ENCODE results near the gene PDE4A. TPM values are rescaled to one million over a fixed set of nuclear protein-coding genes. Genes with fewer than 3 reads are reported as not detected.
A peak's percentile ranks its signal among the peaks of the same experiment; 100 is the strongest.
"Not testable (repeated sequence)": the region's sequence is repeated elsewhere in the genome, so short reads cannot be mapped to it uniquely, and the experiment has no call there.

Gene PDE4A
- total and polyA plus RNA-seq, 4 experiments from 2014 or later: 0.81 to 5.6 (median 2.9) TPM

DNA sequence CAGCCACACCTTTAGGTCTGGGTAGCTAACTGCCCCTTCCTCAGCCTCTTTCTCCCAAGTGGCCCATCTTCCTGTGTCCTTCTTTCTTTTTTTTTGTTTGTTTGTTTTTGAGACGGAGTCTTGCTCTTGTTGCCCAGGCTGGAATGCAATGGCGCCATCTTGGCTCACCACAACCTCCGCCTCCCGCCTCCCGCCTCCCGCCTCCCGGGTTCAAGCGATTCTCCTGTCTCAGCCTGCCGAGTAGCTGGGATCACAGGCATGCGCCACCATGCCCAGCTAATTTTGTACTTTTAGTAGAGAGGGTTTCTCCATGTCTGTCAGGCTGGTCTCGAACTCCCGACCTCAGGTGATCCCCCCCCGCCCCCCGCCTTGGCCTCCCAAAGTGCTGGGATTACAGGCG lies 41.7 kb downstream of the PDE4A start:
- peak overlapping the region in 2 of 7 donors; percentile 46 to 74 for H3K27ac Mint-ChIP-seq
- H3K4me1 Mint-ChIP-seq: peaks cover 0 to 10% (median 6%) of the 10 kb centered on the region in 4 donors
- H3K4me3 ChIP-seq (ENCODE audit: low read length in 2 of 2); H3K36me3 ChIP-seq (ENCODE audit: insufficient read depth, low read length); H3K36me3 Mint-ChIP-seq; H3K27me3 ChIP-seq (ENCODE audit: insufficient read depth, low read length); H3K9me3 ChIP-seq (ENCODE audit: control insufficient read depth in 1 of 2, low read length in 2 of 2); H3K27me3 Mint-ChIP-seq; POLR2A ChIA-PET (ENCODE audit: partially characterized antibody); H3K9me3 Mint-ChIP-seq; intact Hi-C loops (cut with micrococcal nuclease); CTCF ChIA-PET (ENCODE audit: partially characterized antibody); DNase-seq; H3K27ac ChIP-seq (ENCODE audit: low read depth, low read length); H3K4me1 ChIP-seq (ENCODE audit: insufficient read depth, low read length): not testable (repeated sequence)
- H3K4me3 Mint-ChIP-seq: peak overlapping the region; percentile 40 to 76 (median 56)

DNA sequence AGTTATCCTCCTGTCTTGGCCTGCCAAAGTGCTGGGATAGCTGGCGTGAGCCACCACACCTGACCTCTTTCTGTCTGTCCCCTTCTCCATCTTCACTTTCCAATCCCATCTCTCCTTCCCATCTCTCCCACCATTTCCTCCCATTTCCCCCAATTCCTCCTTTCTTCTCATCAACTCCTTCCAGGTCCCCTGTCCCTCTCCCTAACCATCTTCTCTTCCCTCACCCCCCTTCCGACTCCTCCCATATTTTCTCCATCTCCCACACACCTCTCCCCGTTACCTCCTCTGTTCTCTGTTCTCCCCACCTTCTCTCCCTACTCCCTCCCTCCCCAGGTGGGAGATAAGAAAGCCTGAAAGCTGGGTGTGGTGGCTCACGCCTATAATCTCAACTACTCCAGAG lies 42.2 kb downstream of the PDE4A start:
- intact Hi-C loops (cut with micrococcal nuclease): no loop called here
- Histone ChIP-seq H3K4me3 (ENCODE audit: low read length in 2 of 2) (no peak overlapping the region), H3K27me3 (ENCODE audit: insufficient read depth, low read length) (no peaks in the 10 kb centered on the region), H3K4me1 (ENCODE audit: insufficient read depth, low read length) (peaks cover 7% of the 10 kb centered on the region), H3K36me3 (ENCODE audit: insufficient read depth, low read length) (no peaks in the 10 kb centered on the region), H3K27ac (ENCODE audit: low read depth, low read length) (no peak overlapping the region), H3K9me3 (ENCODE audit: control insufficient read depth in 1 of 2, low read length in 2 of 2) (no peaks in the 10 kb centered on the region)
- no peak for DNase-seq
- H3K4me1 Mint-ChIP-seq: peaks cover 0 to 10% (median 6%) of the 10 kb centered on the region in 4 donors
- ChIA-PET POLR2A (ENCODE audit: partially characterized antibody) (no interaction called here), CTCF (ENCODE audit: partially characterized antibody) (interaction anchor here (0.7 kb wide), 1 partner anchor 13 kb away, joined by 3 read pairs; no protein-coding TSS in a partner anchor)
- no peak overlapping the region for H3K27ac Mint-ChIP-seq
- H3K36me3 Mint-ChIP-seq: peaks cover 3% of the 10 kb centered on the region in 2 donors
- H3K27me3 Mint-ChIP-seq: no peaks in the 10 kb centered on the region
- H3K9me3 Mint-ChIP-seq: no peaks in the 10 kb centered on the region
- peak overlapping the region in 3 of 8 donors; percentile 24 to 70 (median 43) for H3K4me3 Mint-ChIP-seq

DNA sequence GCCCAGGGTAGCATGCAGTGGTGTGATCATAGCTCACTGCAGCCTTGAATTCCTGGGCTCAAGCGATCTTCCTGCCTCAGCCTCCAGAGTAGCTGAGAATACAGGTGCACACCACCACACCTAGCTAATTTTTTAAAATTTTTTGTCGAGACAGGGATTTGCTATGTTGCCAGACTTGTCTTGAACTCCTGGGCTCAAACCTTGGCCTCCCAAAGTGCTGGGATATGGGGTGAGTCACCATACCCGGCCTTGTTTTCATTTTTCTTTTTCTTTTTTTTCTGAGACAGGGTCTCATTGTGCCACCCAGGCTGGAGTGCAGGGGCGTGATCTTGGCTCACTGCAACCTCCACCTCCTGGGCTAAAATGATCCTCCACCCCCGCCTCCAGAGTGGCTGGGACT lies 44.1 kb downstream of the PDE4A start:
- peaks cover 0 to 10% (median 6%) of the 10 kb centered on the region in 4 donors for H3K4me1 Mint-ChIP-seq
- no peak overlapping the region for H3K27ac Mint-ChIP-seq
- Histone ChIP-seq H3K9me3 (ENCODE audit: control insufficient read depth in 1 of 2, low read length in 2 of 2) (no peaks in the 10 kb centered on the region), H3K27me3 (ENCODE audit: insufficient read depth, low read length) (no peaks in the 10 kb centered on the region), H3K4me3 (ENCODE audit: low read length in 2 of 2) (no peak overlapping the region), H3K4me1 (ENCODE audit: insufficient read depth, low read length) (peaks cover 7% of the 10 kb centered on the region), H3K36me3 (ENCODE audit: insufficient read depth, low read length) (no peaks in the 10 kb centered on the region), H3K27ac (ENCODE audit: low read depth, low read length) (no peak overlapping the region)
- ChIA-PET CTCF (ENCODE audit: partially characterized antibody) (no interaction called here), POLR2A (ENCODE audit: partially characterized antibody) (no interaction called here)
- DNase-seq: no peak
- H3K27me3 Mint-ChIP-seq: no peaks in the 10 kb centered on the region
- no peak overlapping the region for H3K4me3 Mint-ChIP-seq
- H3K36me3 Mint-ChIP-seq: peaks cover 3% of the 10 kb centered on the region in 2 donors
- peaks cover 0 to 2% (median 0%) of the 10 kb centered on the region in 8 donors for H3K9me3 Mint-ChIP-seq
- intact Hi-C loops (cut with micrococcal nuclease): no loop called here

DNA sequence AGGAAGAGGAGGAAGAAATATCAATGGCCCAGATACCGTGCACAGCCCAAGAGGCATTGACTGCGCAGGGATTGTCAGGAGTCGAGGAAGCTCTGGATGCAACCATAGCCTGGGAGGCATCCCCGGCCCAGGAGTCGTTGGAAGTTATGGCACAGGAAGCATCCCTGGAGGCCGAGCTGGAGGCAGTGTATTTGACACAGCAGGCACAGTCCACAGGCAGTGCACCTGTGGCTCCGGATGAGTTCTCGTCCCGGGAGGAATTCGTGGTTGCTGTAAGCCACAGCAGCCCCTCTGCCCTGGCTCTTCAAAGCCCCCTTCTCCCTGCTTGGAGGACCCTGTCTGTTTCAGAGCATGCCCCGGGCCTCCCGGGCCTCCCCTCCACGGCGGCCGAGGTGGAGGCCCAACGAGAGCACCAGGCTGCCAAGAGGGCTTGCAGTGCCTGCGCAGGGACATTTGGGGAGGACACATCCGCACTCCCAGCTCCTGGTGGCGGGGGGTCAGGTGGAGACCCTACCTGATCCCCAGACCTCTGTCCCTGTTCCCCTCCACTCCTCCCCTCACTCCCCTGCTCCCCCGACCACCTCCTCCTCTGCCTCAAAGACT lies 46.9 kb downstream of the PDE4A start:
- Mint-ChIP-seq H3K9me3 (peaks cover 0 to 2% (median 0%) of the 10 kb centered on the region in 8 donors), H3K27ac (peak overlapping the region in 2 of 7 donors; percentile 27 to 57), H3K27me3 (no peaks in the 10 kb centered on the region), H3K4me3 (no peak overlapping the region), H3K4me1 (peaks cover 0 to 6% (median 1%) of the 10 kb centered on the region in 4 donors), H3K36me3 (peaks cover 3% of the 10 kb centered on the region in 2 donors)
- no peaks in the 10 kb centered on the region for H3K4me1 ChIP-seq (ENCODE audit: insufficient read depth, low read length)
- intact Hi-C loops (cut with micrococcal nuclease): no loop called here
- H3K27ac ChIP-seq (ENCODE audit: low read depth, low read length): no peak overlapping the region
- CTCF ChIA-PET (ENCODE audit: partially characterized antibody): no interaction called here
- no peaks in the 10 kb centered on the region for H3K9me3 ChIP-seq (ENCODE audit: control insufficient read depth in 1 of 2, low read length in 2 of 2)
- DNase-seq: no peak
- H3K4me3 ChIP-seq (ENCODE audit: low read length in 2 of 2): no peak overlapping the region
- H3K27me3 ChIP-seq (ENCODE audit: insufficient read depth, low read length): no peaks in the 10 kb centered on the region
- no peaks in the 10 kb centered on the region for H3K36me3 ChIP-seq (ENCODE audit: insufficient read depth, low read length)
- POLR2A ChIA-PET (ENCODE audit: partially characterized antibody): no interaction called here

DNA sequence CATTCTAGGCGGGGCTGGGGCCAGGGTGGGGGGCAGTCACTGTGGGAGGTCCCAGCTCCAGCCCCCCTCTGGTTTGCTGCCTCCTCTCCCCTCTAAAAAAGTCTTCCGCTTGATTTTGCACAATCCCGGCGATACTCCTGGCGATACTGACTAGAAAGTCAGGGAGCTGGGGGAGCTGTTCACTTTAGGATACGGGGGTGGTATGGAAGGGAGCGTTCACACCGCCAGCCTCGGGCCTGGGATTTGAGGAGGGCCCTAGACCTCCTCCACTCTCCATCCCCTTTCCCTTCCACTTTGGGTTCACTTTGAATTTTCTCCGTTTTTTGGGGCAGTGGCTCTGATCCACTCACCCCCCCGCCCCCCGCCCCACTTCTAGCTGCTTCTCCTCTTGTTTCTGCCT lies 47.8 kb downstream of the PDE4A start:
- POLR2A ChIA-PET (ENCODE audit: partially characterized antibody): no interaction called here
- Mint-ChIP-seq H3K9me3 (peaks cover 0 to 2% (median 0%) of the 10 kb centered on the region in 8 donors), H3K27ac (no peak overlapping the region), H3K4me3 (no peak overlapping the region), H3K27me3 (no peaks in the 10 kb centered on the region), H3K4me1 (no peaks in the 10 kb centered on the region), H3K36me3 (peaks cover 3% of the 10 kb centered on the region in 2 donors)
- H3K4me3 ChIP-seq (ENCODE audit: low read length in 2 of 2): no peak overlapping the region
- H3K4me1 ChIP-seq (ENCODE audit: insufficient read depth, low read length): no peaks in the 10 kb centered on the region
- H3K36me3 ChIP-seq (ENCODE audit: insufficient read depth, low read length): no peaks in the 10 kb centered on the region
- H3K9me3 ChIP-seq (ENCODE audit: control insufficient read depth in 1 of 2, low read length in 2 of 2): no peaks in the 10 kb centered on the region
- CTCF ChIA-PET (ENCODE audit: partially characterized antibody): interaction anchor here (0.6 kb wide), 1 partner anchor 471 kb away, joined by 3 read pairs; no protein-coding TSS in a partner anchor
- H3K27ac ChIP-seq (ENCODE audit: low read depth, low read length): no peak overlapping the region
- DNase-seq: no peak
- H3K27me3 ChIP-seq (ENCODE audit: insufficient read depth, low read length): no peaks in the 10 kb centered on the region
- intact Hi-C loops (cut with micrococcal nuclease): no loop called here

DNA sequence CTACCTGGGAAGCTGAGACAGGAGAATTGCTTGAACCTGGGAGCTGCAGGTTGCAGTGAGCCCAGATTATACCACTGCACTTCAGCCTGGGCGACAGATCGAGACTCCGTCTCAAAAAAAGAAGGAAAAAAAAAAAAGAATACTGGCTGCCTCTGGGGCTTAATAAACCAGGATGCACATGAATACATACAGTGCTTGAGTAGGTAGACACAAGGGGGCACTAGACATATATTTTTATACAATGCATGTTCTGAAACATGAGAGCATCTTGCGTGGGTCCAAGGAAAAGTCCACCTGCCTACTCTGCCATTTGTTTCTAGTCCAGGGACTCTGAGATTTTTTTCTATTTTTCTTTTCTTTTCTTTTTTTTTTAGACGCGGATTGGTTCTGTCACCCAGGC lies 51.6 kb downstream of the PDE4A start:
- Histone ChIP-seq H3K27ac (ENCODE audit: low read depth, low read length) (no peak overlapping the region), H3K4me3 (ENCODE audit: low read length in 2 of 2) (no peak overlapping the region), H3K9me3 (ENCODE audit: control insufficient read depth in 1 of 2, low read length in 2 of 2) (no peaks in the 10 kb centered on the region), H3K4me1 (ENCODE audit: insufficient read depth, low read length) (no peaks in the 10 kb centered on the region), H3K36me3 (ENCODE audit: insufficient read depth, low read length) (no peaks in the 10 kb centered on the region), H3K27me3 (ENCODE audit: insufficient read depth, low read length) (no peaks in the 10 kb centered on the region)
- peaks cover 0 to 2% (median 0%) of the 10 kb centered on the region in 8 donors for H3K9me3 Mint-ChIP-seq
- H3K4me3 Mint-ChIP-seq: no peak overlapping the region
- DNase-seq: peak in 2 of 5 donors; percentile 13 to 18
- no peaks in the 10 kb centered on the region for H3K4me1 Mint-ChIP-seq
- intact Hi-C loops (cut with micrococcal nuclease): no loop called here
- peaks cover 0 to under 1% of the 10 kb centered on the region in 2 donors for H3K36me3 Mint-ChIP-seq
- peaks cover 0 to 2% of the 10 kb centered on the region in 2 donors for H3K27me3 Mint-ChIP-seq
- ChIA-PET CTCF (ENCODE audit: partially characterized antibody) (interaction anchor here (0.9 to 2.2 kb wide), 8 partner anchors 12 to 351 kb away, joined by 3 to 6 read pairs (median 4); no protein-coding TSS in a partner anchor), POLR2A (ENCODE audit: partially characterized antibody) (no interaction called here)
- H3K27ac Mint-ChIP-seq: no peak overlapping the region

DNA sequence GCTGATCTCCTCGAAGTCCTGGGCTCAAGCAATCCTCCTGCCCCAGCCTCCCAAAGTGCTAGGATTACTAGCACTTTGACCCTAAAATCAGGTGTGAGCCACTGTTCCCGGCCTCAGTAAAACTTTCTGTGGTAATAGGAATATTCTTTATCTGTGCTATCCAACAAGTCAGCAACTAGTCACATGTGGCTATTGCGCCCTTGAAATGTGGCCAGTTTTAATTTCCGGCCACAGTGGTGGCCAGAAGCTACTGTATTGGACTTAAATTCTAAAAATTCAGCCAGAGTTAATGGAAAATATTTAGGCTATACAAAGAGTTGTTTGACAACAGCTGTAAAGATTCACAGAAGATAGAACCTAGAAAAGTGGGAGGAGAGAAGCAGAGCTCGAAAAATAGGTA lies 52.9 kb downstream of the PDE4A start:
- peak overlapping the region in 1 of 7 donors; percentile 13 for H3K27ac Mint-ChIP-seq
- POLR2A ChIA-PET (ENCODE audit: partially characterized antibody): no interaction called here
- intact Hi-C loops (cut with micrococcal nuclease): no loop called here
- peaks cover 0 to 4% (median under 1%) of the 10 kb centered on the region in 4 donors for H3K4me1 Mint-ChIP-seq
- Histone ChIP-seq H3K4me3 (ENCODE audit: low read length in 2 of 2) (no peak overlapping the region), H3K27me3 (ENCODE audit: insufficient read depth, low read length) (no peaks in the 10 kb centered on the region), H3K4me1 (ENCODE audit: insufficient read depth, low read length) (peaks cover 1% of the 10 kb centered on the region), H3K9me3 (ENCODE audit: control insufficient read depth in 1 of 2, low read length in 2 of 2) (no peaks in the 10 kb centered on the region), H3K27ac (ENCODE audit: low read depth, low read length) (no peak overlapping the region), H3K36me3 (ENCODE audit: insufficient read depth, low read length) (no peaks in the 10 kb centered on the region)
- H3K36me3 Mint-ChIP-seq: no peaks in the 10 kb centered on the region
- peaks cover 0 to 2% (median 0%) of the 10 kb centered on the region in 8 donors for H3K9me3 Mint-ChIP-seq
- no peak for DNase-seq
- H3K4me3 Mint-ChIP-seq: no peak overlapping the region
- CTCF ChIA-PET (ENCODE audit: partially characterized antibody): interaction anchor here (0.9 to 2.2 kb wide), 5 partner anchors 19 to 227 kb away, joined by 3 to 6 read pairs (median 4); no protein-coding TSS in a partner anchor
- H3K27me3 Mint-ChIP-seq: peaks cover 0 to 2% of the 10 kb centered on the region in 2 donors
